Activated T-cell treated with anti-CD3 and anti-CD28 coated beads, Interleukin-2, amount 50 U/mL, for 48 hours (primary cell): ENCODE measurements around the gene GRID2.
"Not testable (repeated sequence)": the region's sequence is repeated elsewhere in the genome, so short reads cannot be mapped to it uniquely, and the experiment has no call there.

ENCODE experiments used
- DNase-seq, 2 experiments: peaks; one replicate each; pipeline ENCODE4 v3.0.0-alpha.2; 2020

Gene GRID2

DNA sequence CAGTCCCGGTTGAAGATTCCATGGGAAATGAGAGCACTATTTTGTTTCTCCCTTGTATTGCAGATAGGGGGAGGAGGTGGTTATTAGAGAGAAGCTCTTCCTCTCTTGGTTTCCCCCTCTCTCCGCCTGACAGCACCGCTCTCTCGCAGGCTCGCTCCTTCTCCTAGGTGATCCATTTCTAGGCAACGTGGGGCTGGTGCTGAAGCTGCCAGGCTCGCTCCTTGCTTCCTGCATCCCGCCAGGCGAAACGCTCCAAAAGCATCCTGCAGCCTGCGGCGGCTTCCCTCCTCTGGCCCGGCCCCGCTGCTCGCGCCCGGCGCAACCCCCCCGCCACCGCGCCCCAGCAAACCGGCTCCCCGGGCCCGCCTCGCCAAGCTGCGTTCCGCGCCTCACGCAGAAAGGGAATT is at the start of gene GRID2:
GRID2 (plus strand) TSS at position 346 of the 407 bp plus-strand sequence.
- DNase-seq = no peak

DNA sequence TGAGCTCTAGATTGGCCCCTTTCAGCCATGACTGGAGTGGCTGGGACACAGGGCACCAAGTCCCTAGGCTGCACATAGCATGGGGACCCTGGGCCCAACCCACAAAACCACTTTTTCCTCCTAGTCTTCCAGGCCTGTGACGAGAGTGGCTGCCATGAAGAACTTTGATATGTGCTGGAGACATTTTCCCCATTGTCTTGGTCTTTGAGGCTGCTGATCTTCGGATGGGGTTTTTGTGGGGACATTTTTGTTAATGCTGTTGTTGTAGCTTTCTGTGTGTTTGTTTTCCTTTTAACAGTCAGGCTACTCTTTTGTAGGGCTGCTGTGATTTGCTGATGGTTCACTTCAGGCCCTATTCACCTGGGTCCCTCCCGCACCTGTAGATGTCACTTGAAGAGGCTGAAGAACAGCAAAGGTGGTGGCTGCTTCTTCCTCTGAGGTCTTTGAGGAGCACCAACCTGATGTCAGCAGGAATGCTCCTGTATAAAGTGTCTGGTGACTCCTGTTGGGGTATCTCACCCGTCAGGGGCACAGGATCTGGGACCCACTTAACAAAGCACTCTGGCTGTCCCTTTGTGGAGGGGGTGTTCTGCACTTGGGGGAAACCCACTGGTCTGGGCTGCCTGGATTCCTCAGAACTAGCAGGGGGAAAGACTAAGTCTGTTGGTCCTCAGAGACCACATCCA is 49.6 kb upstream of the GRID2 start:
- DNase-seq = no peak

DNA sequence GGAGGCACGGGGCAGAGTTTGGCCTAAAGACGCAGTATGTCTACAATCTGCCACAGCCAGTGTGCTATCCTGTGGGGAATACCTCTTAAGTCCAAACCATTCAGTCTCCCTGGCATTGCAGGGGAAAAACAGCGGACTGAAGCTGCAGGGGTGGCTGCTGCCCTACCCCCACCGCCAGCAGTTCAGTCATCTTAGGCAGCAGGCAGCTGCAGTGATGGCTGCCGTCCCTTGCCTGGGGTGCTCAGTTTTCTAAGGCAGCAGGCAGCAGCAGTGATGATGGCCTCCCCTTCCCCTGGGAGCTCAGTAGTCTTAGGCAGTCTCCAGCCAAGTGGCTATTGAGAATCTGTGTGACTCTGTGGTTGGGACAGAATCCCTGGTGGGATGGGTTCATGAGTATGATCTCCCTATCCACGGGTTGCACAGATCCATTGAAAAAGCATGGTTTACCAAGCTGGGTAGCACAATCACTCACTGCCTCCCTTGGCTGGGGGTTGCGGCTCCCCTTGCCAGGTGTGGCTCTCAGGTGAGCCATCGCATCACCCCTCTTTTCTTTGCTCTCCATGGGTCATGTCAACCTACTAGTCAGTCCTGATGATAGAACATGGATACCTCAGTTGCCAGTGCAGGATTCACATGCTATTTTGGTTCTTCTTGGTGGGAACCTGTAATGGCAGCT is 48.9 kb upstream of the GRID2 start:
- no peak for DNase-seq

DNA sequence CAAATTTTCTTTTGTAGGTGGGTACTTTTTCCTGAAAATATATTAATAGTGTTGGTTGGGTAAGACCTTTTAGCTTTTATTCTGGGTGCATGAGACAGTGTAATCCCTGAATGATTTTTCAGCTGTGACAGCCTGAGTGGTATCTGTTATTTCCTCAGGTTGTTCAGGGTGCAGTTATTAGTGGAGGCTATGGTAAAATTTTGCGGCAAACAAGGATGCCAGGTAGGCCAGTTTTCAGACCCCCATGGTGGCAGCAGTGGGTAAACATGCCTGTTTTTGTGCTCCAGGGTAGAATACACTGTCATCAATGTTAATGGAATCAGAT is 47.9 kb upstream of the GRID2 start:
- no peak for DNase-seq

DNA sequence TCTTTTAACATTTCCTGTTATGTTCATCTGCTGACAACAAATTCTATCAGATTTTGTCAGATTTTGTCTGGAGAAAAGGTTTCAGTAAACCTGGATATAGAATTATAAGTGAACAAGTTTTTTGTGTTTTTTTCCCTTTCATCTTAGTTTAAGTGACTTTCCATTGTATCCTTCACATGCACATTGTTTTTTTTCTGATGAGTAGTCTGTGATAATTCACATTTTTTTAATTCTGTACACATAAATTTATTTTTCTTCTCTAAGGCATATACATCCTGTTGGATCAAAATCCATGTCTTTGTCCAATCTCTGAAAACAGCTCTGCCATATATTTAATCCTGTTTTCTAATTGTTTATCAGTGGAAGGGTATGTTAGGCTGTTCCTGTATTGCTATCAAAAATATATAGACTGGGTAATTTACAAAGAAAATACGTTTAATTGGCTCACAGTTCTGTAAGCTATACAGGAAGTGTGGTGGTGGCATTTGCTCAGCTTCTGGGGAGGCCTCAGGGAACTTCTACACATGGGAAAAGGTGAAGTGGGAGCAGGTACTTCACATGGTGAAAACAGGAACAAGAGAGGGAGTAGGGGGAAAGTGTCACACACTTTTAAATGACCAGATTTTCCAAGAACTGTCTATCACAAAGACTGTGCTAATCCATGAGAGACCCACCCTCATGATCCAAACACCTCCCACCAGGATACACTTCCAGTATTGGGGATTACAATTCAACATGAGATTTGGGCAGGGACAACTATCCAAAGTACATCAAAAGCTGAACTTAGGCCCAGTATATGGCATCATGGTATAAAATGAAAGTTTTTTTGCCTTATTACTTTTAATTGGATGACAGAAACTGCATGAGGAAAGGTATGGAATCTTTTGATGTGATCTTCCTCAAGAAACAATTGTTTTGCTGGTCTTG is 45.6 kb upstream of the GRID2 start:
- no peak for DNase-seq

DNA sequence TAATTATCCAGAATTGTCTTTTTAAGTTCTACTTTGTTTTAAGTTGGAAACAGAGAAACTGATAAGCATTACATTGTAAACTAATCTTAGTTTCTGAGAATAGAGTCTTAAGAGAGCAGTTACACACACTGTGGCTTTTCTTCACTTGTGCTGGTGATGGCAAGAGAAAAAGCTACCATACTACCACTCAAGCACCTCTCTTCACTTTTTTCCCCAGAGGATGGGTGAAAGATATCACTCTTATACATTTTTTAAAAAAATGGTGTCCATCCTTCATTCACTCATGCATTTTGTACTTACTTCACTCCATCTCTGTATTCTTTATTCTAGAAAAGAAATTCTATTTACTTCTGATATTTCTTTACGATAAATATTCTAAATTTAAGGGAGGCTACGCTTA is 42.5 kb upstream of the GRID2 start:
- no peak for DNase-seq

DNA sequence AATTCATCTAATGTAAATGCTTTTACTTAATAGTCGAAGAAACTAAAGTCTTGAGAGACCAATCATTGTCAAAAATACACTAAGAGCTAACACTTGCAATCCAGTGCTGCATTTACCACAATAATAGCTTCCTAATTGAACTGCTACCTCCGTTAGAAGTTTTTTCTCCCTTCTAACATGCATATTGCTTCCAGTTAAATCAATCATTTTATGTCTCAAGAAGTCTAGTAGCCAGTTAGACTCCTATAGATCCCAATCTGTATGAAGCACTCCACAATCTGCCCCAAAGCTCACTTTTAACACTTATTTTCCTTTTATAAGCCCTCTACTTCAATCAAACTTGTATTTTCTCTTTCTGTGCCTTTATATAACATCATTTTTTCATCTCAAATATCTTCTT is 41.4 kb upstream of the GRID2 start:
- no peak for DNase-seq

DNA sequence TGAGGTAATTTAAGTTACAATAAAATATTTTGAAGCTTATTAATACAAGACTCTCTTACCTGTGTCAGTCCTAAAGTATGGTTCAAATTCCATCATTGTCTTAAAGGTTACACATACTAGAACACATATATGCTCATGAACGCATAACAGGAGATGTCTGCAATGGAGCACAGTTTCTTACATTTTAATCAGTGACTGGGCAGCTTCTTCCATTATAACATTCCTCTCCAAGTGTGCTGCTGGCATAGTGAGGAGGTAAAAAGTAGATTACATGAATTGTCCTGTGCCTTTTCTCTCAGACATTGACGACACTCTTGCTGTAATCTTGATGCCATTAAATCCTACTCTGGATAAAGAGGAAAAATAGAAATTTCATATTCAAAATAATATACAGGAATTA is 40.8 kb upstream of the GRID2 start:
- DNase-seq = no peak

DNA sequence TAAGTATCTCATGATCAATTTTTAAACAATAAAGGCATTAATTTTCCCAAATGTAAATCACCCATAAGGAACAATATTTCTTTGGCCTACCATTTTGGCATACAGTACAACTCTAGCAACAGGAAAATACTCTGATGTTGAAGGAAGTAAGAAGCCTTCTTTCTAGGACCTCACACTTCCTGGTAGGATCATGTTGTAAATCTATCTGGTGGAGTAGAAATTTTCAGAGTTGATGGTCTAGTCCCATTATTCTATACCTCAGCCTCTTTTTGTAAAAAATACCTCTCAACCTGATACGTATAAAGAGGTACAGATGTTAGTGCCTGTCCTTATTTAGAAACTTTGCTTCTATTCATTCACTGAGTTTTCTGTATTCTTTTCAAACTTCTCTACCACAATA is 40.2 kb upstream of the GRID2 start:
- no peak for DNase-seq

DNA sequence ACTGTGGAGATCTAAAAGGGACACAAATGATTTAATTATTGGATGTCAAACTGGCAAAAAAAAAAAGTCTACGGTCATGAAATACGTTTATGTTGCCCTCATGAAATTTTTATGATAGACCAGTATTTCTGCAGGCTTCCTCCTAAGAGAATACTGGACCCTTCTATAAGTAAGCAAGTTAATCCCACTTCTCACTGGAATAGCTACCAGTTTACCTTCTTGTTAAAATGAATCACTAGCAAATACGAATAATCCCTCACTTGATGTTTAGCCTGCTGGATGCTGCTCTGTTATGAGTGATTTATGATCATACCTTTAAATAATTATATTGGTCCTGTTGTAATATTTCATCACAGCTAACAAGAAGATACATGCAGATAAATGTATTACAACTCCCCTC is 39.6 kb upstream of the GRID2 start:
- DNase-seq = no peak

DNA sequence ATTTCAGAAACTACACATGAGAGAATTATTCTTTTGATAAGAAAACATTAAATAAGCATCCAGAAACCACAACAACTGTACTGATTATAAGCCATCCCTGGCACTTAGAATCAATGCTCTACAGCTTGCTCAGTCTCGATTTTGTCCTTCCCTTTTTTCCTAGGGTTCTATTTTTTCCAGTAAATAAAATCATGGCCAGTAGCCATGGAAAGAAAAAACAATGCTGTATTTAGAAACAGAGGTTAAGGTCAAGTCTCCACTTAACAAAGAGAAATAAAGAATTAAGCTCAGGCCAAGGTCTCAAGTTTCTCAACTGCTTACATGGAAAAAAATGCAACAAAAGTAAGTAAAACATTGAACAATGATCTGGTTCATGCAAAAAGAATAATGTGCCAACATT is 38.7 kb upstream of the GRID2 start:
- DNase-seq = no peak

DNA sequence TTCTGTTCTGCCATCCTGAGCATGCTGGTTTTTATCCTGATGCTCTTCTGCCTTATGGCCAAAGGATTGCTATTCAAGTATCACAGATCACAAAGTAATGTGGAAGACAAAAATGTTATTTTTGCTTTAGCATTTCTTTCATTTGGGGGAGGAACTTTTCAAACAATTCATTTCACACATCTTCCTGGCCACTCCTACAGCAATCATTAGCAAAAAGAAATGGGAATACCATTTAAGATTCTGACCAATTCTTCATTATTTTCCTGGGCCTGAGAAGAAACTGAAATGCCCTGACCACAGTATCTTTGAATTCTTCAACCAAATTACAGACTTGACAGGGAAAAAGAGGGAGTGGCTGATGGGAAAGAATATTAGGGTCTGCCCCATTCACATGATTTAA is 38.0 kb upstream of the GRID2 start:
- DNase-seq = no peak

DNA sequence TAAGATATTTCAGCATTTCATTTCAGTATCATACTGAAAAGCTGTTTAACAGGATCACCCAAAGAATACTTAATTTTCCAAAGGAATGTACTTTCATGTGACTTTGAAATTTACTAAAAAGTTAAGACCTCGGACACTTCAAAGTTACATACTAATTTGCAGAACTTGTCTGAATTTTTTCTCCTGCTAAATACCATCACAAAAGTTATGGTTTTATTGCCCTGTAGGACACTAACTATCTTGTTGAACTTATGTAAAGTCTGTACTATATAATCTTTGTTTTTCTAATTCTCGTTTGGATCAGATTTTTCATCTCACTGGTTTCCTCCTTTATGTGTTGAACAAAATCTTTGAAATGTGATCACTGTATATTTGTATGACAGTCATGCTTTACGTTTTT is 37.2 kb upstream of the GRID2 start:
- DNase-seq = no peak

DNA sequence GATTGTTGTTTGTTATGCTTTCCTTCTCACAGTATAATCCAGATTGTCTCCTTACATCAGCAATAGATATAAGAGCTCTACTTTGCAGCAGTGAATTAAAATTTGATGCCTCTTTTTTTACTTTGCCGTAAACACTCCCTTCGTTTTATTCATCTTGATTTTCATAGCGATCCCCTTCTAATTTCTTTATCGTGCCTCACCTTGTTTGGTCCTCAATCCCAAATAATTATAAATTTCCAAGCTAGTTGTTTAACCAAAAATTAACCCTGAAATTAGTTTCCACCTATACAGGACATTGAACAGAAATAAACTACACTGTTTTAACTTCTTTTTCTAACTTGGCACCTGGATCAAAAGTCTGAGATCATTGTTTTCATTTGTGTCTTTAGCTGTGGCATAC is 35.1 kb upstream of the GRID2 start:
- DNase-seq = no peak

DNA sequence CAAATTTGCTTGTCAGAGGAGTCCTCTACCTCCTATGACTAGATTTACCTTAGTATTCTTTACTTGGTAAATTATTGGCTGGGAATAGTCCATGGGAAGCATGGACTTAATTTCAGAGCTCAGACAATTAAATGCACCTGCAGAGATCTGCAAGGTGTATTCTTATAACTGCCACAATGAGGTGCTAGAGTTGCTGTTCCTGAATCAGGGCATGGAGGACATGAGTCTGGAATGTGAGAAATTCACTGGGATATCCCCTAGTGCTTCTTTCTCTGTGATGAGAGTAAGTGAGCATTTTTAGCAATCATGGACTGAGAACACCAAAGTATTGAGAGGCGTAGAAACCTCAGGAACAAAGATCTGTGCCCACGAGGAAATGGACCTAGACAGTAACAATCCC is 32.9 kb upstream of the GRID2 start:
- DNase-seq = no peak

DNA sequence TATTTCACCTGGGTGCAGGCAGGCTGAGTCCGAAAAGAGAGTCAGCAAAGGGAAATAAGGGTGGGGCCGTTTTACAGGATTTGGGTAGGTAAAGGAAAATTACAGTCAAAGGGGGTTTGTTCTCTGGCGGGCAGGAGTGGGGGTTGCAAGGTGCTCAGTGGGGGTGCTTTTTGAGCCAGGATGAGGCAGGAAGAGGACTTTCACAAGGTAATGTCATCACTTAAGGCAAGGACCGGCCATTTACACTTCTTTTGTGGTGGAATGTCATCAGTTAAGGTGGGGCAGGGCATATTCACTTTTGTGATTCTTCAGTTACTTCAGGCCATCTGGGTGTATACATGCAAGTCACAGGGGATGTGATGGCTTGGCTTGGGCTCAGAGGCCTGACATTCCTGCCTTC is 32.2 kb upstream of the GRID2 start:
- not testable (repeated sequence) for DNase-seq

DNA sequence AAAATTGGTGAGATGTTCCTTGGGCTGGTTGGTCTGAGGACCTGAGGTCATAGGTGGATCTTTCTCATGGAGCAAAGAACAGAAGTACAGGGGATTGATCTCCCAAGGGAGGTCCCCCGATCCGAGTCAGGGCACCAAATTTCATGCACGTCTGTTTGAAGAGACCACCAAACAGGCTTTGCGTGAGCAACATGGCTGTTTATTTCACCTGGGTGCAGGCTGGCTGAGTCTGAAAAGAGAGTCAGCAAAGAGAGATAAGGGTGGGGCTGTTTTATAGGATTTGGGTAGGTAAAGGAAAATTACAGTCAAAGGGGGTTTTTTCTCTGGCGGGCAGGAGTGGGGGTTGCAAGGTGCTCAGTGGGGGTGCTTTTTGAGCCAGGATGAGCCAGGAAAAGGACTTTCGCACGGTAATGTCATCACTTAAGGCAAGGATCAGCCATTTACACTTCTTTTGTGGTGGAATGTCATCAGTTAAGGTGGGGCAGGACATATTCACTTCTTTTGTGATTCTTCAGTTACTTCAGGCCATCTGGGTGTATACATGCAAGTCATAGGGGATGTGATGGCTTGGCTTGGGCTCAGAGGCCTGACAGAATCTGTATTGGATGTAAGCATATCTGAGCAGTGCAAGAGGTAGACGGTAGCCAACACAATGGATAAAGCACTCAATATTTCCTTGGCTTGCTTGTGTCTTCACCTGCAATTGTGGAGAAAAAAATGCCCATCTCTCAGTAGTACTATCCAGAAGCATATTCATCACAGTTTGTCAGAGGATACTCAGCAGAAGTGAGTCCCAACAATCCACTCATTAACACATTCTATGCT is 26.5 kb upstream of the GRID2 start:
- not testable (repeated sequence) for DNase-seq

DNA sequence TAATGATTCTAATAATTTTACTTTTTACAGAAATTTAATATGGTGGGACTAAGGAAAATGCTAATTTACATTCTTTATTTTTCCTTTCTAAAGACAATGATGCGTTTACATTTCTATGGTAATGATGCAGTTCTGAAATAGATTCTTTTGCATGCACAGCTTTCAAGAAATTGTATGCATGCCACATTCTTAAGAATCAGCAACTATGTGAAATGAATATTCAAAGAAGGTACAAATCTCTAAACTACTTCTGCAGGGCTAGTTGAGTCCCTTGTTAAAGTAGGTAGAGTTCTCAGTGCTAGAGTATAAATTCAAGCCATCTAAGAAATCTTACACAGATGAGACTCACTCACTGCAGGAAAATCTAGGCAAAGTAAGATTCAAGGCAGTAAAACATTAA is 24.5 kb upstream of the GRID2 start:
- no peak for DNase-seq

DNA sequence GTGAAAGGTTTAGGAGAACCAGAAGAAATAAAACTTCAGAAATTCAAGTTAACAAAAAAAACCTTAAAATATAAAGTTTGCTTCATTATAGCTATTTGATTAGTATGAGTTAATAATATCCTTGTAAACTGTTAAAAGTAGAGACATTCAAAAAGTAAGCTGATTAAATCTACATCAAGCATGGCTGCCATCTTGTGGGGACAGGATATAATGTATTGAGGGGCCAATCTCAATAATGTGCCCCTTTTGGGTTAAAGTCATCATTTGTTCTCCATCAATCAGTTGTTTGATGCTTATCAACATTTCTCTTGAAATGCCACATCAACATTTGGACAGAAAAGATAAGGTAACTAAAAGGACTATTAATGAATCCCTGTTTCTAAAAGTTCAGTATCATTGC is 4.6 kb upstream of the GRID2 start:
- no peak for DNase-seq

DNA sequence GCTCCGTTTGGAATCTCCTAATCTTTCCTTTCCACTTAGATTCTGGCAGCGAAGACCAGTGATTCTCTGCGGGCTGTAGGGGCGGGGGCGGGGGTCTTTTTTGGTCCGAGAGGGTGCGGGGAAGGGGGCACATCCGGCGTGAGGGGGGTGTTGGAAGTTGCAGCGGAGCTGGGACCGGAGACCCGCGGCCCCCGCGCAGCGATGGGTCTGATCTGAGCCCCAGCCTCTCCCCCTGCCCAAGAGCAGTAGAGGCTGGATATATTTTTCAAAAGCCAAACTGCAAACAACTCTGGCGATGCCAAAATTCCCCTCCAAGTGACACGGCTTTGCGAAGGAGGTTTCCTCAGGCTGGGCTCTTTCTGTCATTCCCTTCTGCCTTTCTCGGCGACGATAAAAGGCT is 355 bp downstream of the GRID2 start:
- no peak for DNase-seq

DNA sequence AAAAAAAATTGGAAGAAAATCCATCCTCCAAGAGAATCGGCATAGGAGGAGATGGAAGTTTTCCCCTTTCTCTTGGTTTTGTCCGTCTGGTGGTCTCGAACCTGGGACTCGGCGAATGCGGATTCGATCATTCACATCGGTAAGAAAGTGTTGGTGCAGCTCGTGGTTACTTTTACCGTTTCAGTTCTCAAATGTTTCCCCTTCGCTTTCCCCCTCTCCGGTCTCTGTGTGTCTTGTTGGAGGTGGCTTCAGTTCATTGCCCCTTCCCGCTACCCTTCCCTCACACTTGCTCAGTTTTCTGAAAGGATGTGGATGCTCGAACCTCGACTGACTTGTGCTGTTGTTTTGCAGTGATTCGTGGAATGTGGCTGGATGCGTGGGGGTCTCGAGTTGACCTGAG is 840 bp downstream of the GRID2 start:
- no peak for DNase-seq

DNA sequence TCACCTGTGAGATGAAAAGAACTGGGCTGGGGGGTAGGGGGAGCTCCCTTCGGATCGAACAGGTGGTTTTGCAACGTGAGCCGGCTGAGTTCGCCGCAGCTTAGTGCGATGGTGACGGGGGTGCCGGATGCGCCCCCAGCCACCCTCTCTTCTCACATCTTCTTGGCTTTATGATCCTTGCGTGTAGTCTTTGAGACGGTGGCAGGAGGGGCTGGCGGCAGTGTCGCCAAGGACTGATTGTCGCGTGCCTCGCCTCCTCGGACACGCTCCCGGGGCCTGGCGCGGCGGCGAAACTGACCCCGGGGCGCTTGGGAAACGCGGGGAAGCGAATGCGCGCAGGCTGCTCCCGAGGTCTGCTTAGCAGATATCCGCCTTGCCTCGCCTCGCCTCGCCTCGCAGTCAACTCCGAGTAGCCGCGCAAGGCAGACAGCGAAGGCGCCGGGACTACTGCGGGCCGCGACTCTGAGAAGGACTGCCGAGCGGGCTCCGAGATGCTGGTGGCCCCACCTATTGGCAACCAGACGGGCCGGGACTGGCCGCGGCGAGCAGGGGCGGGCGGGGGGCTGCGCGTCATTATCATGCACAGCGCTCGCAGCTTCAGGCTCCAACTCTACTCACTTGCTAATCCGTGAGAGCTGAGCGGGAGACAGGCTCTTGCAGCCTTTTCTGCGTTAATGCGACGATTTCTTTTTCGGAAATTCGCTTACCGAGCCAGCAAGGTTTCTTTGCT is 1.5 kb downstream of the GRID2 start:
- DNase-seq = no peak
